GM12873 (cell line): ENCODE data around the gene CARMIL1.

ENCODE experiments used
- CTCF ChIP-seq: IDR thresholded peaks from 2 replicates; pipeline ENCODE4 v1.5.1; 2012; ENCODE audit warnings: low read depth, mild to moderate bottlenecking, moderate library complexity, low read length, control low read depth; ENCODE audit not compliant: insufficient read depth; ENCODE audit errors: missing control alignments

CARMIL1 gene

GRCh38 chr6:25535632-25536225 lies 256.6 kb downstream of the CARMIL1 start:
- no peak for TF ChIP-seq CTCF

- no peak for TF ChIP-seq CTCF
These were observed 257.6 kb downstream of the CARMIL1 start for GRCh38 chr6:25536781-25537180.

GRCh38 chr6:25537349-25538018 lies 258.3 kb downstream of the CARMIL1 start:
- no peak for TF ChIP-seq CTCF

GRCh38 chr6:25541228-25541627 lies 262.1 kb downstream of the CARMIL1 start:
- no peak for TF ChIP-seq CTCF

GRCh38 chr6:25542984-25543910 lies 264.1 kb downstream of the CARMIL1 start:
- TF ChIP-seq CTCF = no peak

GRCh38 chr6:25544833-25545232 lies 265.7 kb downstream of the CARMIL1 start:
- TF ChIP-seq CTCF = no peak

- TF ChIP-seq CTCF = no peak
These were observed 268.6 kb downstream of the CARMIL1 start for GRCh38 chr6:25547797-25548196.
